PC-3 (cell line): ENCODE data around the gene DHX34. TPM values are rescaled to one million over a fixed set of nuclear protein-coding genes. Genes with fewer than 3 reads are reported as not detected.

Experiments
- ATAC-seq: fragments of 200-7000 bp; cut with Tn5 transposase; 2 replicates; pipeline ENCODE4 v1.9.1; 2020; ENCODE audit warnings: mild to moderate bottlenecking, moderate library complexity
- BruUV-seq: library from RNA; stranded (reverse); fragments of 400-500 nt; replicated peaks from 2 replicates; lab custom pipeline; 2021; lab: Mats Ljungman, UMichigan
- CTCF ChIA-PET: fragments of 300-600 bp; sonication (Branson Sonifier 250); formaldehyde crosslinking; loops from one replicate; lab custom pipeline; 2022; ENCODE audit warnings: antibody characterized with exemption; lab: Charles Lee
- POLR2A ChIA-PET: fragments of 300-600 bp; sonication (Branson Sonifier 250); formaldehyde crosslinking; loops from one replicate; lab custom pipeline; 2022; ENCODE audit warnings: antibody characterized with exemption; ENCODE audit not compliant: unreplicated experiment; lab: Charles Lee
- DNase-seq: peaks from one replicate; pipeline ENCODE4 v3.0.0-alpha.2; 2015
- H2AFZ ChIP-seq: fragments of 300-600 bp; sonication (generic); 2 replicates; pipeline ENCODE4 v1.6.0; 2016; ENCODE audit warnings: antibody characterized with exemption, low read length
- H3F3A ChIP-seq: fragments of 300-600 bp; sonication (generic); one replicate; pipeline ENCODE4 v1.6.0; 2017; ENCODE audit warnings: antibody characterized with exemption, low read length, control low read depth, mild to moderate bottlenecking; ENCODE audit not compliant: unreplicated experiment
- H3K27ac ChIP-seq: fragments of 300-600 bp; sonication (generic); 2 replicates; pipeline ENCODE4 v1.5.1; 2016; ENCODE audit warnings: mild to moderate bottlenecking, low read length
- H3K27me3 ChIP-seq: fragments of 300-600 bp; sonication (generic); 2 replicates; pipeline ENCODE4 v1.6.1; 2016; ENCODE audit warnings: low read length, mixed read lengths
- H3K36me3 ChIP-seq: fragments of 300-600 bp; sonication (generic); 2 replicates; pipeline ENCODE4 v1.6.1; 2016; ENCODE audit warnings: low read depth, mixed run types, low read length, mixed read lengths
- H3K4me1 ChIP-seq: fragments of 300-600 bp; sonication (generic); 2 replicates; pipeline ENCODE4 v1.5.1; 2016; ENCODE audit warnings: low read length; ENCODE audit not compliant: insufficient read depth
- H3K4me2 ChIP-seq: fragments of 300-600 bp; sonication (generic); 2 replicates; pipeline ENCODE4 v1.6.0; 2016; ENCODE audit warnings: low read length
- H3K4me3 ChIP-seq: fragments of 300-600 bp; sonication (generic); 2 replicates; pipeline ENCODE4 v1.5.1; 2016; ENCODE audit warnings: mild to moderate bottlenecking, low read length, mixed read lengths
- H3K79me2 ChIP-seq: fragments of 300-600 bp; sonication (generic); 2 replicates; pipeline ENCODE4 v1.6.1; 2017; ENCODE audit warnings: low read length, mixed read lengths
- H3K9ac ChIP-seq: fragments of 300-600 bp; sonication (generic); 2 replicates; pipeline ENCODE4 v1.6.0; 2016; ENCODE audit warnings: mild to moderate bottlenecking, low read length
- H3K9me2 ChIP-seq: fragments of 300-600 bp; sonication (generic); replicated peaks from 2 replicates; pipeline ENCODE4 v1.6.1; 2016; ENCODE audit warnings: mixed run types, low read length, mixed read lengths
- H3K9me3 ChIP-seq: fragments of 300-600 bp; sonication (generic); 2 replicates; pipeline ENCODE4 v1.6.1; 2016; ENCODE audit warnings: low read length, mixed read lengths
- H4K20me1 ChIP-seq: fragments of 300-600 bp; sonication (generic); 2 replicates; pipeline ENCODE4 v1.6.1; 2016; ENCODE audit warnings: low read length, mixed read lengths
- EZH2 ChIP-seq: fragments of 300-600 bp; sonication (generic); IDR thresholded peaks from one replicate; pipeline ENCODE4 v1.6.1; 2017; ENCODE audit warnings: antibody characterized with exemption, mild to moderate bottlenecking, low read length; ENCODE audit not compliant: unreplicated experiment
- EZH2phosphoT487 ChIP-seq: fragments of 300-600 bp; sonication (generic); IDR thresholded peaks from 2 replicates; pipeline ENCODE4 v1.6.1; 2018; ENCODE audit warnings: mild to moderate bottlenecking, antibody characterized with exemption, low read length, borderline replicate concordance
- intact Hi-C: fragments of 100-400 bp; cut with micrococcal nuclease; formaldehyde crosslinking; loops from 2 replicates; pipeline ENCODE4 v1.9.0; 2023
- total RNA-seq: library from RNA; depleted of rRNA; stranded (reverse); fragments of >200 nt; gene quantifications from 2 replicates; pipeline ENCODE4 v1.2.3, GENCODE V29; 2014
- TF ChIP-seq, protein P1 (sequence below): fragments of 300-600 bp; sonication (generic); conservative IDR thresholded peaks from 2 replicates; pipeline ENCODE4 v1.5.1; 2017; ENCODE audit warnings: antibody characterized with exemption, low read depth, mild to moderate bottlenecking, low read length

The DHX34 gene
- total RNA-seq, 1 experiment from 2014 or later = 28.3 TPM

DNA sequence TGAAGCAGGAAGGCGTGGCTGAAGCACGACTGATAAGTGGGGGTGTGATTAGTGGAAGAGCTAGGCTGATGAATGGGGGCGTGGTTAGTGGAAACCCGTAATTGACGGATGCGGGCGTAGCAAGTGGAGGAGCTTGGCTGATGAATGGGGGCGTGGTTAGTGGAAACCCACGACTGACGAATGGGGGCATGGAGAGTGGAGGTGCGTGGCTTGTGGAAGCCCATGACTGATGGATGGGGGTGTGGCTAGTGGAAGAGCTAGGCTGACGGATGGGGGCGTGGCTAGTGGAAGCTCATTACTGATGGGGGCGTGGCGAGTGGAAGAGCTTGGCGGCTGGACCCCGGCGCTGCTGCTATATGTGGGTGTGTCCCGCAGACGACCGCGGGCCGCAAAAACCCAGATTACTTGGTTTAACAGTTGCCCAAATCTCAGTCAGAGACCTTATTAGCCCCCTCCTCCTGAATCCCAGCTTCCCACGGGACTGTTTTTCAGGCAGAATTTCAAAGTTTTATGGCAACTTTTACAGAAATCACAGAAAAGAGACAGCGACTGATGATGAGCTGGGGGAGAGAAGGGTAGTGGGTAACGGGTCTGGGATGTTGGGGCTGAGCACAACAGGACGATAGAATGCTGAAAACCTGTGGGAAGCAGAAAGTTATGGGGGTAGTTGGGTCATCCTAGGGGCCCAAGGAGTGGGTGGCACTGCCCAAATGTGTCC is 79.2 kb downstream of the DHX34 start:
- Histone ChIP-seq H3K9me3 (no peaks in the 10 kb centered on the region), H3K27ac (peak overlapping the region; percentile 27; the same call in 1 of the 2 replicates), H3K79me2 (no peaks in the 10 kb centered on the region), H3K4me3 (peak overlapping the region; percentile 62), H3F3A (no peaks in the 10 kb centered on the region), H3K27me3 (peaks cover 6% of the 10 kb centered on the region), H3K9me2 (no peaks in the 10 kb centered on the region), H3K4me1 (peaks cover 12% of the 10 kb centered on the region; the same call in 1 of the 2 replicates), H3K4me2 (peak overlapping the region; percentile 95), H3K9ac (no peak overlapping the region), H2AFZ (peak overlapping the region; percentile 90), H4K20me1 (no peaks in the 10 kb centered on the region), H3K36me3 (no peaks in the 10 kb centered on the region; the same call in 1 of the 2 replicates)
- BruUV-seq = no TSS peak
- ChIA-PET CTCF (interaction anchor here (0.5 to 1.7 kb wide), 6 partner anchors 8 to 428 kb away, joined by 3 to 13 read pairs (median 5); partner anchors contain the start of genes DHX34 and INAFM1), POLR2A (interaction anchor here (1.2 kb wide), 1 partner anchor 262 kb away, joined by 4 read pairs; no protein-coding TSS in a partner anchor)
- TF ChIP-seq EZH2 = no peak
- no peak for TF ChIP-seq EZH2phosphoT487
- TF ChIP-seq, protein P1, sequence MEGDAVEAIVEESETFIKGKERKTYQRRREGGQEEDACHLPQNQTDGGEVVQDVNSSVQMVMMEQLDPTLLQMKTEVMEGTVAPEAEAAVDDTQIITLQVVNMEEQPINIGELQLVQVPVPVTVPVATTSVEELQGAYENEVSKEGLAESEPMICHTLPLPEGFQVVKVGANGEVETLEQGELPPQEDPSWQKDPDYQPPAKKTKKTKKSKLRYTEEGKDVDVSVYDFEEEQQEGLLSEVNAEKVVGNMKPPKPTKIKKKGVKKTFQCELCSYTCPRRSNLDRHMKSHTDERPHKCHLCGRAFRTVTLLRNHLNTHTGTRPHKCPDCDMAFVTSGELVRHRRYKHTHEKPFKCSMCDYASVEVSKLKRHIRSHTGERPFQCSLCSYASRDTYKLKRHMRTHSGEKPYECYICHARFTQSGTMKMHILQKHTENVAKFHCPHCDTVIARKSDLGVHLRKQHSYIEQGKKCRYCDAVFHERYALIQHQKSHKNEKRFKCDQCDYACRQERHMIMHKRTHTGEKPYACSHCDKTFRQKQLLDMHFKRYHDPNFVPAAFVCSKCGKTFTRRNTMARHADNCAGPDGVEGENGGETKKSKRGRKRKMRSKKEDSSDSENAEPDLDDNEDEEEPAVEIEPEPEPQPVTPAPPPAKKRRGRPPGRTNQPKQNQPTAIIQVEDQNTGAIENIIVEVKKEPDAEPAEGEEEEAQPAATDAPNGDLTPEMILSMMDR = no peak
- peak; percentile 96 for DNase-seq
- intact Hi-C loops = loop anchor here (5.0 kb wide), 1 partner anchor 131 kb away; no protein-coding TSS in a partner anchor
- peak; percentile 94 for ATAC-seq

DNA sequence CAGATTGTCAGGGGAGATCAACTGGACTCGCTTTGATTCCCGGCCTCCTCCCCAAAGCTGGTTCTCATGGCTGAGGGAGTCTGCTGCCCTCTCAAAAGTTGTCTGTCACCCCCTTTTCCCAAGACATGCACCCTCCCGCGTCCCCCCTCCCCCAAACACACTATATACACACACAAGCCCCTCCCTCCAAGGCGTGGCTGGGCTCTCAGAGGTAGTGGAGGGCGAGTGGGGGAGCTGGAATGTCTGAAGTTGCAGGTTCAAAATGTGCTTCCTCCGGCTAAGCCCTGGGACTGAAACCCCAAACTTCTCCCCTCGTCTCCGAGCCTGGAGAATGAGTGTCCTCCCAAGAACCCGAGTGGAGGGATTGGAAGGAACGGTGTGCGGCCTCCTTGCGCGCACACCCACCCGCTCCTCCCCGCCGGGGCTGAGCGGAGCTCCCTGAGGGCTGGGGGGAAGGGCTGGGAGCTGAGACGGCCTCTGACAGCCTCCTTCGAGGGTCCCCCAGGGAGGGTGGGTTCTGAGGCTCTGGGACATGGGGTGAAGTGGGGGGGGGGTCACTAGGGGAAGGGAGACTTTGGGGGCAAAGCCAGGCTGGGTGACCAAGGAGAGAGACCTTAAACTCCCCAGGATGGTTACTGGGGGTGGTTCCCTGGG is 80.2 kb downstream of the DHX34 start:
- no TSS peak for BruUV-seq
- H3K36me3 ChIP-seq = no peaks in the 10 kb centered on the region; the same call in 1 of the 2 replicates
- intact Hi-C loops = loop anchor here (5.0 kb wide), 1 partner anchor 132 kb away; no protein-coding TSS in a partner anchor
- no peaks in the 10 kb centered on the region for H3K27me3 ChIP-seq
- ATAC-seq (no peak), DNase-seq (no peak)
- H3K4me1 ChIP-seq = peaks cover 12% of the 10 kb centered on the region; the same call in 1 of the 2 replicates
- H3K9me3 ChIP-seq = no peaks in the 10 kb centered on the region
- ChIA-PET POLR2A (no interaction called here), CTCF (interaction anchor here (0.5 to 1.7 kb wide), 4 partner anchors 12 to 427 kb away, joined by 3 to 10 read pairs (median 4); partner anchors contain the start of gene DHX34)
- TF ChIP-seq EZH2 = no peak
- TF ChIP-seq, protein P1 = no peak
- TF ChIP-seq EZH2phosphoT487 = no peak
- no peaks in the 10 kb centered on the region for H4K20me1 ChIP-seq
- no peak overlapping the region for H3K4me3 ChIP-seq
- H3K9ac ChIP-seq = no peak overlapping the region
- H3K27ac ChIP-seq = no peak overlapping the region
- H2AFZ ChIP-seq = no peak overlapping the region
- no peaks in the 10 kb centered on the region for H3K79me2 ChIP-seq
- no peaks in the 10 kb centered on the region for H3K9me2 ChIP-seq
- no peaks in the 10 kb centered on the region for H3F3A ChIP-seq
- H3K4me2 ChIP-seq = peak overlapping the region; percentile 95; the same call in 1 of the 2 replicates
